ENCODE data around the gene TNS1.

TNS1 gene

GRCh38 chr2:217920879-217921603, 81.8 kb downstream of the TNS1 start:
- peak overlapping the region in 1 of 5 donors; percentile 4 for H3K4me3 ChIP-seq (ENCODE audit: low read depth in 1 of 5, low read length in 5 of 5)
- H3K27ac ChIP-seq (ENCODE audit: low read depth, low read length): peak overlapping the region; percentile 99

GRCh38 chr2:217919781-217920351, 82.9 kb downstream of the TNS1 start:
- H3K4me3 ChIP-seq (ENCODE audit: low read depth in 1 of 5, low read length in 5 of 5): peak overlapping the region in 1 of 5 donors; percentile 32
- peaks cover 0 to 64% (median 39%) of the 10 kb centered on the region in 5 donors for H3K36me3 ChIP-seq (ENCODE audit: control insufficient read depth in 5 of 5, insufficient read depth in 5 of 5, low read length in 5 of 5)
- H3K27me3 ChIP-seq (ENCODE audit: control insufficient read depth in 5 of 5, insufficient read depth in 4 of 5, low read length in 5 of 5): no peaks in the 10 kb centered on the region
- no peaks in the 10 kb centered on the region for H3K9me3 ChIP-seq (ENCODE audit: control insufficient read depth in 5 of 5, low read length in 5 of 5)
- peak overlapping the region in 2 of 5 donors; percentile 31 to 43 for H3K9ac ChIP-seq (ENCODE audit: low read length in 5 of 5)
- H3K27ac ChIP-seq (ENCODE audit: low read depth, low read length): peak overlapping the region; percentile 99
- H3K4me1 ChIP-seq (ENCODE audit: control insufficient read depth in 5 of 5, insufficient read depth in 5 of 5, low read length in 5 of 5): peaks cover 48 to 100% (median 99%) of the 10 kb centered on the region in 5 donors

More at GRCh38 chr2:217920879-217921603, 81.8 kb downstream of the TNS1 start:
- no peaks in the 10 kb centered on the region for H3K27me3 ChIP-seq (ENCODE audit: control insufficient read depth in 5 of 5, insufficient read depth in 4 of 5, low read length in 5 of 5)
- H3K4me1 ChIP-seq (ENCODE audit: control insufficient read depth in 5 of 5, insufficient read depth in 5 of 5, low read length in 5 of 5): peaks cover 39 to 100% (median 99%) of the 10 kb centered on the region in 5 donors
- peak overlapping the region in 3 of 5 donors; percentile 4 to 62 (median 12) for H3K9ac ChIP-seq (ENCODE audit: low read length in 5 of 5)
- H3K9me3 ChIP-seq (ENCODE audit: control insufficient read depth in 5 of 5, low read length in 5 of 5): no peaks in the 10 kb centered on the region
- H3K36me3 ChIP-seq (ENCODE audit: control insufficient read depth in 5 of 5, insufficient read depth in 5 of 5, low read length in 5 of 5): peaks cover 0 to 61% (median 28%) of the 10 kb centered on the region in 5 donors

- peak overlapping the region in 1 of 5 donors; percentile 17 for H3K4me3 ChIP-seq (ENCODE audit: low read depth in 1 of 5, low read length in 5 of 5)
- peak overlapping the region in 2 of 5 donors; percentile 31 to 43 for H3K9ac ChIP-seq (ENCODE audit: low read length in 5 of 5)
- peaks cover 49 to 100% (median 99%) of the 10 kb centered on the region in 5 donors for H3K4me1 ChIP-seq (ENCODE audit: control insufficient read depth in 5 of 5, insufficient read depth in 5 of 5, low read length in 5 of 5)
- H3K27me3 ChIP-seq (ENCODE audit: control insufficient read depth in 5 of 5, insufficient read depth in 4 of 5, low read length in 5 of 5): no peaks in the 10 kb centered on the region
- peaks cover 0 to 65% (median 40%) of the 10 kb centered on the region in 5 donors for H3K36me3 ChIP-seq (ENCODE audit: control insufficient read depth in 5 of 5, insufficient read depth in 5 of 5, low read length in 5 of 5)
- no peaks in the 10 kb centered on the region for H3K9me3 ChIP-seq (ENCODE audit: control insufficient read depth in 5 of 5, low read length in 5 of 5)
- peak overlapping the region; percentile 99 for H3K27ac ChIP-seq (ENCODE audit: low read depth, low read length)
Observed at GRCh38 chr2:217919204-217919603, 83.6 kb downstream of the TNS1 start.

- peak overlapping the region; percentile 99 for H3K27ac ChIP-seq (ENCODE audit: low read depth, low read length)
- peaks cover 47 to 100% (median 99%) of the 10 kb centered on the region in 5 donors for H3K4me1 ChIP-seq (ENCODE audit: control insufficient read depth in 5 of 5, insufficient read depth in 5 of 5, low read length in 5 of 5)
- H3K9me3 ChIP-seq (ENCODE audit: control insufficient read depth in 5 of 5, low read length in 5 of 5): no peaks in the 10 kb centered on the region
- peaks cover 0 to 61% (median 40%) of the 10 kb centered on the region in 5 donors for H3K36me3 ChIP-seq (ENCODE audit: control insufficient read depth in 5 of 5, insufficient read depth in 5 of 5, low read length in 5 of 5)
- H3K27me3 ChIP-seq (ENCODE audit: control insufficient read depth in 5 of 5, insufficient read depth in 4 of 5, low read length in 5 of 5): no peaks in the 10 kb centered on the region
- H3K9ac ChIP-seq (ENCODE audit: low read length in 5 of 5): peak overlapping the region in 1 of 5 donors; percentile 9
- no peak overlapping the region for H3K4me3 ChIP-seq (ENCODE audit: low read depth in 1 of 5, low read length in 5 of 5)
Observed at GRCh38 chr2:217918308-217919024, 84.3 kb downstream of the TNS1 start.

- peaks cover 54 to 100% (median 99%) of the 10 kb centered on the region in 5 donors for H3K4me1 ChIP-seq (ENCODE audit: control insufficient read depth in 5 of 5, insufficient read depth in 5 of 5, low read length in 5 of 5)
- peaks cover 0 to 65% (median 40%) of the 10 kb centered on the region in 5 donors for H3K36me3 ChIP-seq (ENCODE audit: control insufficient read depth in 5 of 5, insufficient read depth in 5 of 5, low read length in 5 of 5)
- H3K9ac ChIP-seq (ENCODE audit: low read length in 5 of 5): peak overlapping the region in 1 of 5 donors; percentile 60
- H3K27me3 ChIP-seq (ENCODE audit: control insufficient read depth in 5 of 5, insufficient read depth in 4 of 5, low read length in 5 of 5): no peaks in the 10 kb centered on the region
- H3K4me3 ChIP-seq (ENCODE audit: low read depth in 1 of 5, low read length in 5 of 5): peak overlapping the region in 1 of 5 donors; percentile 26
- H3K27ac ChIP-seq (ENCODE audit: low read depth, low read length): peak overlapping the region; percentile 99
- no peaks in the 10 kb centered on the region for H3K9me3 ChIP-seq (ENCODE audit: control insufficient read depth in 5 of 5, low read length in 5 of 5)
Observed at GRCh38 chr2:217916504-217917254, 86.1 kb downstream of the TNS1 start.

GRCh38 chr2:217915706-217916105, 87.1 kb downstream of the TNS1 start:
- Histone ChIP-seq H3K9me3 (ENCODE audit: control insufficient read depth in 5 of 5, low read length in 5 of 5) (no peaks in the 10 kb centered on the region), H3K27me3 (ENCODE audit: control insufficient read depth in 5 of 5, insufficient read depth in 4 of 5, low read length in 5 of 5) (no peaks in the 10 kb centered on the region), H3K4me1 (ENCODE audit: control insufficient read depth in 5 of 5, insufficient read depth in 5 of 5, low read length in 5 of 5) (peaks cover 61 to 100% (median 99%) of the 10 kb centered on the region in 5 donors), H3K4me3 (ENCODE audit: low read depth in 1 of 5, low read length in 5 of 5) (no peak overlapping the region), H3K9ac (ENCODE audit: low read length in 5 of 5) (peak overlapping the region in 2 of 5 donors; percentile 25 to 50), H3K27ac (ENCODE audit: low read depth, low read length) (peak overlapping the region; percentile 99), H3K36me3 (ENCODE audit: control insufficient read depth in 5 of 5, insufficient read depth in 5 of 5, low read length in 5 of 5) (peaks cover 0 to 69% (median 40%) of the 10 kb centered on the region in 5 donors)

GRCh38 chr2:217914878-217915277, 87.9 kb downstream of the TNS1 start:
- H3K27ac ChIP-seq (ENCODE audit: low read depth, low read length): peak overlapping the region; percentile 99
- H3K4me3 ChIP-seq (ENCODE audit: low read depth in 1 of 5, low read length in 5 of 5): no peak overlapping the region
- no peaks in the 10 kb centered on the region for H3K27me3 ChIP-seq (ENCODE audit: control insufficient read depth in 5 of 5, insufficient read depth in 4 of 5, low read length in 5 of 5)
- peak overlapping the region in 1 of 5 donors; percentile 50 for H3K9ac ChIP-seq (ENCODE audit: low read length in 5 of 5)
- H3K9me3 ChIP-seq (ENCODE audit: control insufficient read depth in 5 of 5, low read length in 5 of 5): no peaks in the 10 kb centered on the region
- H3K36me3 ChIP-seq (ENCODE audit: control insufficient read depth in 5 of 5, insufficient read depth in 5 of 5, low read length in 5 of 5): peaks cover 0 to 65% (median 38%) of the 10 kb centered on the region in 5 donors
- H3K4me1 ChIP-seq (ENCODE audit: control insufficient read depth in 5 of 5, insufficient read depth in 5 of 5, low read length in 5 of 5): peaks cover 65 to 100% (median 99%) of the 10 kb centered on the region in 5 donors

- Histone ChIP-seq H3K4me3 (ENCODE audit: low read depth in 1 of 5, low read length in 5 of 5) (no peak overlapping the region), H3K4me1 (ENCODE audit: control insufficient read depth in 5 of 5, insufficient read depth in 5 of 5, low read length in 5 of 5) (peaks cover 66 to 100% (median 99%) of the 10 kb centered on the region in 5 donors), H3K36me3 (ENCODE audit: control insufficient read depth in 5 of 5, insufficient read depth in 5 of 5, low read length in 5 of 5) (peaks cover 0 to 61% (median 30%) of the 10 kb centered on the region in 5 donors), H3K27ac (ENCODE audit: low read depth, low read length) (peak overlapping the region; percentile 99), H3K27me3 (ENCODE audit: control insufficient read depth in 5 of 5, insufficient read depth in 4 of 5, low read length in 5 of 5) (no peaks in the 10 kb centered on the region), H3K9me3 (ENCODE audit: control insufficient read depth in 5 of 5, low read length in 5 of 5) (no peaks in the 10 kb centered on the region), H3K9ac (ENCODE audit: low read length in 5 of 5) (peak overlapping the region in 2 of 5 donors; percentile 33 to 71)
Observed at GRCh38 chr2:217914078-217914477, 88.7 kb downstream of the TNS1 start.

GRCh38 chr2:217913436-217913835, 89.4 kb downstream of the TNS1 start:
- Histone ChIP-seq H3K4me3 (ENCODE audit: low read depth in 1 of 5, low read length in 5 of 5) (peak overlapping the region in 1 of 5 donors; percentile 54), H3K27me3 (ENCODE audit: control insufficient read depth in 5 of 5, insufficient read depth in 4 of 5, low read length in 5 of 5) (no peaks in the 10 kb centered on the region), H3K9ac (ENCODE audit: low read length in 5 of 5) (peak overlapping the region in 2 of 5 donors; percentile 33 to 57), H3K27ac (ENCODE audit: low read depth, low read length) (peak overlapping the region; percentile 99), H3K9me3 (ENCODE audit: control insufficient read depth in 5 of 5, low read length in 5 of 5) (no peaks in the 10 kb centered on the region), H3K36me3 (ENCODE audit: control insufficient read depth in 5 of 5, insufficient read depth in 5 of 5, low read length in 5 of 5) (peaks cover 0 to 57% (median 26%) of the 10 kb centered on the region in 5 donors), H3K4me1 (ENCODE audit: control insufficient read depth in 5 of 5, insufficient read depth in 5 of 5, low read length in 5 of 5) (peaks cover 67 to 99% (median 98%) of the 10 kb centered on the region in 5 donors)

Measured in subcutaneous abdominal adipose tissue (tissue), 5 donors.